ENCODE measurements around the gene NAV2.

GRCh38 chr11:19845626-19846025 is 133.0 kb downstream of the NAV2 start:
- TF ChIP-seq, protein P1, sequence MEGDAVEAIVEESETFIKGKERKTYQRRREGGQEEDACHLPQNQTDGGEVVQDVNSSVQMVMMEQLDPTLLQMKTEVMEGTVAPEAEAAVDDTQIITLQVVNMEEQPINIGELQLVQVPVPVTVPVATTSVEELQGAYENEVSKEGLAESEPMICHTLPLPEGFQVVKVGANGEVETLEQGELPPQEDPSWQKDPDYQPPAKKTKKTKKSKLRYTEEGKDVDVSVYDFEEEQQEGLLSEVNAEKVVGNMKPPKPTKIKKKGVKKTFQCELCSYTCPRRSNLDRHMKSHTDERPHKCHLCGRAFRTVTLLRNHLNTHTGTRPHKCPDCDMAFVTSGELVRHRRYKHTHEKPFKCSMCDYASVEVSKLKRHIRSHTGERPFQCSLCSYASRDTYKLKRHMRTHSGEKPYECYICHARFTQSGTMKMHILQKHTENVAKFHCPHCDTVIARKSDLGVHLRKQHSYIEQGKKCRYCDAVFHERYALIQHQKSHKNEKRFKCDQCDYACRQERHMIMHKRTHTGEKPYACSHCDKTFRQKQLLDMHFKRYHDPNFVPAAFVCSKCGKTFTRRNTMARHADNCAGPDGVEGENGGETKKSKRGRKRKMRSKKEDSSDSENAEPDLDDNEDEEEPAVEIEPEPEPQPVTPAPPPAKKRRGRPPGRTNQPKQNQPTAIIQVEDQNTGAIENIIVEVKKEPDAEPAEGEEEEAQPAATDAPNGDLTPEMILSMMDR (IDR thresholded peaks at IDR 0.05), result no peak
- TF ChIP-seq POLR2A (IDR thresholded peaks at IDR 0.05), result no peak

All from testis (tissue), 2 donors.